ENCODE results near the gene MINDY4B. TPM values are rescaled to one million over a fixed set of nuclear protein-coding genes. Genes with fewer than 3 reads are reported as not detected.

The MINDY4B gene
- total and polyA plus RNA-seq, 7 donors: not detected

GRCh38 chr3:150848864-150849263 is 56.4 kb downstream of the MINDY4B start:
- Histone ChIP-seq H3K27ac (no peak overlapping the region), H3K4me1 (no peaks in the 10 kb centered on the region), H3K9me3 (no peaks in the 10 kb centered on the region), H3K4me3 (no peak overlapping the region), H3K27me3 (ENCODE audit: insufficient read depth in 3 of 3, low read length in 2 of 3) (no peaks in the 10 kb centered on the region), H3K36me3 (ENCODE audit: insufficient read depth in 1 of 2, low read depth in 1 of 2) (no peaks in the 10 kb centered on the region)
- intact Hi-C loops (cut with DNase I): no loop called here
- no peak for ATAC-seq
- DNase-seq: no peak
- 64 to 82% (median 80%) methylated on average over 1 of the region's 1 CpG for WGBS, 3 donors
- no peak for TF ChIP-seq CTCF (IDR thresholded peaks at IDR 0.05)

GRCh38 chr3:150847433-150847832 is 57.8 kb downstream of the MINDY4B start:
- no peak for DNase-seq
- no peak overlapping the region for H3K4me3 ChIP-seq
- H3K27me3 ChIP-seq (ENCODE audit: insufficient read depth in 3 of 3, low read length in 2 of 3): no peaks in the 10 kb centered on the region
- TF ChIP-seq CTCF (IDR thresholded peaks at IDR 0.05): no peak
- WGBS, 3 donors: 94 to 98% (median 98%) methylated on average over 1 of the region's 1 CpG
- H3K36me3 ChIP-seq (ENCODE audit: insufficient read depth in 1 of 2, low read depth in 1 of 2): no peaks in the 10 kb centered on the region
- no peaks in the 10 kb centered on the region for H3K4me1 ChIP-seq
- intact Hi-C loops (cut with DNase I): no loop called here
- ATAC-seq: no peak
- H3K27ac ChIP-seq: no peak overlapping the region
- H3K9me3 ChIP-seq: no peaks in the 10 kb centered on the region

GRCh38 chr3:150844484-150844883 is 60.8 kb downstream of the MINDY4B start:
- H3K27me3 ChIP-seq (ENCODE audit: insufficient read depth in 3 of 3, low read length in 2 of 3): no peaks in the 10 kb centered on the region
- WGBS, 3 donors: 33 to 36% (median 34%) methylated on average over 3 of the region's 3 CpGs
- no peak overlapping the region for H3K4me3 ChIP-seq
- intact Hi-C loops (cut with DNase I): no loop called here
- no peak for ATAC-seq
- no peak overlapping the region for H3K27ac ChIP-seq
- H3K9me3 ChIP-seq: no peaks in the 10 kb centered on the region
- TF ChIP-seq CTCF (IDR thresholded peaks at IDR 0.05): no peak
- H3K36me3 ChIP-seq (ENCODE audit: insufficient read depth in 1 of 2, low read depth in 1 of 2): no peaks in the 10 kb centered on the region
- H3K4me1 ChIP-seq: no peaks in the 10 kb centered on the region
- DNase-seq: no peak

GRCh38 chr3:150843241-150843640 is 62.0 kb downstream of the MINDY4B start:
- no peaks in the 10 kb centered on the region for H3K36me3 ChIP-seq (ENCODE audit: insufficient read depth in 1 of 2, low read depth in 1 of 2)
- no peaks in the 10 kb centered on the region for H3K9me3 ChIP-seq
- 71 to 88% (median 76%) methylated on average over 2 of the region's 2 CpGs for WGBS, 3 donors
- intact Hi-C loops (cut with DNase I): no loop called here
- no peaks in the 10 kb centered on the region for H3K4me1 ChIP-seq
- no peaks in the 10 kb centered on the region for H3K27me3 ChIP-seq (ENCODE audit: insufficient read depth in 3 of 3, low read length in 2 of 3)
- no peak for ATAC-seq
- no peak overlapping the region for H3K27ac ChIP-seq
- no peak for TF ChIP-seq CTCF (IDR thresholded peaks at IDR 0.05)
- no peak for DNase-seq
- no peak overlapping the region for H3K4me3 ChIP-seq

- Histone ChIP-seq H3K27me3 (ENCODE audit: insufficient read depth in 3 of 3, low read length in 2 of 3) (no peaks in the 10 kb centered on the region), H3K9me3 (no peaks in the 10 kb centered on the region), H3K4me3 (no peak overlapping the region), H3K4me1 (no peaks in the 10 kb centered on the region), H3K36me3 (ENCODE audit: insufficient read depth in 1 of 2, low read depth in 1 of 2) (no peaks in the 10 kb centered on the region), H3K27ac (no peak overlapping the region)
- intact Hi-C loops (cut with DNase I): no loop called here
- no peak for TF ChIP-seq CTCF (IDR thresholded peaks at IDR 0.05)
- no peak for ATAC-seq
- DNase-seq: no peak
- 78 to 88% (median 78%) methylated on average over 4 of the region's 4 CpGs for WGBS, 3 donors
Observed at GRCh38 chr3:150840802-150841515, 64.3 kb downstream of the MINDY4B start.
